Posterior cingulate gyrus (tissue), 11 donors: ENCODE measurements around the gene ANXA10.
A peak's percentile ranks its signal among the peaks of the same experiment; 100 is the strongest.
"Not testable (repeated sequence)": the region's sequence is repeated elsewhere in the genome, so short reads cannot be mapped to it uniquely, and the experiment has no call there.

Experiments
- DNase-seq, 10 donors: peaks; one replicate each; pipeline versions ENCODE4 v3.0.0 to v3.0.0-alpha.2; 2020 to 2021; ENCODE audit warnings: mixed read lengths in 3 of 10
- intact Hi-C: fragments of 100-400 bp; cut with DNase I; formaldehyde crosslinking; loops from one replicate; pipeline ENCODE4 v1.15.1; 2023

Gene ANXA10

GRCh38 chr4:168153596-168154440 is 61.5 kb downstream of the ANXA10 start:
- peak in 9 of 10 donors; percentile 32 to 93 (median 59) for DNase-seq
- intact Hi-C loops = loop anchor here (5.0 kb wide), 1 partner anchor 1987 kb away; no protein-coding TSS in a partner anchor

GRCh38 chr4:168154546-168155277 is 62.4 kb downstream of the ANXA10 start:
- intact Hi-C loops = loop anchor here (5.0 kb wide), 1 partner anchor 1987 kb away; no protein-coding TSS in a partner anchor
- no peak for DNase-seq

GRCh38 chr4:168162604-168163003 is 70.3 kb downstream of the ANXA10 start:
- intact Hi-C loops = no loop called here
- DNase-seq = no peak

- DNase-seq = no peak
- intact Hi-C loops = no loop called here
Observed at GRCh38 chr4:168163106-168163505, 70.8 kb downstream of the ANXA10 start.

- no peak for DNase-seq
- intact Hi-C loops = no loop called here
Observed at GRCh38 chr4:168164045-168164444, 71.7 kb downstream of the ANXA10 start.

GRCh38 chr4:168164915-168165548 is 72.7 kb downstream of the ANXA10 start:
- no peak for DNase-seq
- intact Hi-C loops = no loop called here

GRCh38 chr4:168167714-168168284 is 75.5 kb downstream of the ANXA10 start:
- DNase-seq = no peak
- intact Hi-C loops = no loop called here

GRCh38 chr4:168174308-168174707 is 82.0 kb downstream of the ANXA10 start:
- intact Hi-C loops = no loop called here
- DNase-seq = peak in 1 of 10 donors; percentile 77

GRCh38 chr4:168177546-168178149 is 85.3 kb downstream of the ANXA10 start:
- no peak for DNase-seq
- intact Hi-C loops = no loop called here

- no peak for DNase-seq
- intact Hi-C loops = no loop called here
Observed at GRCh38 chr4:168183717-168184571, 91.6 kb downstream of the ANXA10 start.

GRCh38 chr4:168188754-168189153 is 96.4 kb downstream of the ANXA10 start:
- no peak for DNase-seq
- intact Hi-C loops = loop anchor here (5.0 kb wide), 1 partner anchor 734 kb away; no protein-coding TSS in a partner anchor

- intact Hi-C loops = no loop called here
- no peak for DNase-seq
Observed at GRCh38 chr4:168197926-168198325, 105.6 kb downstream of the ANXA10 start.

GRCh38 chr4:168199260-168199957 is 107.1 kb downstream of the ANXA10 start:
- intact Hi-C loops = no loop called here
- DNase-seq = no peak

- DNase-seq = no peak
- intact Hi-C loops = no loop called here
Observed at GRCh38 chr4:168200685-168201084, 108.3 kb downstream of the ANXA10 start.

GRCh38 chr4:168203233-168203911 is 111.0 kb downstream of the ANXA10 start:
- intact Hi-C loops = no loop called here

GRCh38 chr4:168208957-168209614 is 116.7 kb downstream of the ANXA10 start:
- intact Hi-C loops = no loop called here
- no peak for DNase-seq

More at GRCh38 chr4:168203233-168203911, 111.0 kb downstream of the ANXA10 start:
- DNase-seq = no peak

GRCh38 chr4:168212656-168213055 is 120.3 kb downstream of the ANXA10 start:
- intact Hi-C loops = no loop called here
- DNase-seq = no peak

GRCh38 chr4:168213511-168213910 is 121.2 kb downstream of the ANXA10 start:
- DNase-seq, intact Hi-C loops: not testable (repeated sequence)
